ENCODE data around the gene ITIH4. TPM values are rescaled to one million over a fixed set of nuclear protein-coding genes. Genes with fewer than 3 reads are reported as not detected.

The ITIH4 gene
- 4.8 TPM for polyA plus RNA-seq (2013)

DNA sequence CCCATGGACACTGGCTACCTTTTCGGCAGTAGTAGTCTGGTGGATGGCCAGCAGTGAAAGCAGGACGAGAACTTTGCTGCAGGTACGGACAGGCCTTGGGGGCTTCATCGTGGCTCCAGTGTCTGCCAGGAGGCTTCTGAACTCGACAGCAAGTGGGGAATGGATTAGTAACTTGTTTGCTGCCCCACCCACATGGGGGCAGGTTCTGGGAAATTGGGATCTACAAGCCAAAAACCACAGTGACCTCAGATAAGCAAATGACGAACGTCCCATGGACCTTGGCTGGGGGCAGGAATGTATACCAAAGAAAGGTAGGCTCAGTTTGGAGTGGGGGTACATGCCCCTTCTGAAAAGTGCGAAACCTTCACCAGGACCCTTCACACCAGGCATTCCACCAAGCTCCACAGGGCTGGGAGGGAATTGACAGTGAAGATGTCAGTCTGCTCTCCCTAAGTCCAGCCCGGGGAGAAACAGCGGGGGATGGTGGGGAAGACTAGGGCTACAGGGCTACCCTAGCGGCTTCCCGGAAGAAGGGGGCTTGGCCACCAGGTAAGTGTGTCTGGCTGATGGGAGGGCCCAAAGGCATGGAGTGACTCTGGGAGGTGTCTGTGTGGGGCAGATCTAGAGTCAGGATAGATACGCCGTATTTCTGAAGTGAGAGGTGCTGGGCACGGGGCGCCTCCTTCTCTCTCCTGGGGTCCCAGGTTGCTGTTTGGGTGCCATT lies at the start of gene ITIH4:
TSS of gene ITIH4 (minus strand) at position 138 of the 724 bp plus-strand sequence. CDS start at position 108, 30 bp downstream.
- H3K36me3 ChIP-seq (ENCODE audit: control insufficient read depth in 4 of 4, insufficient read depth in 4 of 4, low read length in 3 of 4), result peaks cover 0 to 9% (median 1%) of the 10 kb centered on the region in 4 experiments
- WGBS (ENCODE audit: insufficient coverage), result 100% methylated on average over 9 of the region's 16 CpGs
- ChIA-PET POLR2A (no interaction called here), CTCF (interaction anchor here (1.0 kb wide), 1 partner anchor 10 kb away, joined by 3 read pairs; no protein-coding TSS in a partner anchor)
- no peaks in the 10 kb centered on the region for H3K27me3 ChIP-seq (replicated peaks in 2 of 5; ENCODE audit: control insufficient read depth in 4 of 5, insufficient read depth in 5 of 5, low read length in 4 of 5)
- H3K4me1 ChIP-seq (ENCODE audit: control extremely low read depth in 1 of 4, control insufficient read depth in 4 of 4, insufficient read depth in 4 of 4, low read length in 3 of 4), result peaks cover 0 to 3% (median 0%) of the 10 kb centered on the region in 4 experiments
- no peak within 1 kb of the TSS for H3K4me3 ChIP-seq (ENCODE audit: control insufficient read depth in 1 of 7, extremely low read depth in 1 of 7, insufficient read depth in 4 of 7, low read depth in 2 of 7, low read length in 6 of 7)
- H3K9me3 ChIP-seq (ENCODE audit: control extremely low read depth in 1 of 5, control insufficient read depth in 4 of 5, insufficient read depth in 2 of 5, low read depth in 1 of 5, low read length in 4 of 5), result no peaks in the 10 kb centered on the region
- DNase-seq, result no peak
- H3K27ac ChIP-seq (ENCODE audit: insufficient read depth in 1 of 2, low read depth in 1 of 2, low read length in 2 of 2, poor library complexity in 1 of 2, severe bottlenecking in 2 of 2), result no peak within 1 kb of the TSS

DNA sequence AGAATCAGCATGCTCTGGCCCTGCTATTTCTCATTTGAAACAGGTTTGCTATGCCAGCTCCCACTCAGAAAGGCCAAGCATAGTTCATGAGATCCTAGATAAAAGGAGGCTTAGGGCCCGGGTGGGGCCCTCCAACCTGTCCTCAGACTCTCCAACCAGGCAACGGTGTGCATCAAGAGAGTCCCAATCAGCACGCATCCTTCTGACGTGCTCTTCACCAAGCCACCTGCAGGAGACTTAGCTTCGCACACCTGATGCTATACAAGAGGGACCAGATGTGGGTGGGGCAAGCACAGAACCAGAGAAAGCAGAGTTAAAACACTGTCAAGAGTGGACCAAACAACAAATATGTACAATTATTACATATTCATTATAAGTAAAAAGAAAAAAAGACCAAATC lies 49.6 kb upstream of the ITIH4 start:
- ChIA-PET CTCF (interaction anchor here (1.3 to 1.6 kb wide), 2 partner anchors 9 to 55 kb away, joined by 3 to 4 read pairs; no protein-coding TSS in a partner anchor), POLR2A (no interaction called here)
- Histone ChIP-seq H3K4me1 (ENCODE audit: control extremely low read depth in 1 of 4, control insufficient read depth in 4 of 4, insufficient read depth in 4 of 4, low read length in 3 of 4) (no peaks in the 10 kb centered on the region), H3K36me3 (ENCODE audit: control insufficient read depth in 4 of 4, insufficient read depth in 4 of 4, low read length in 3 of 4) (peaks cover 2 to 14% (median 5%) of the 10 kb centered on the region in 4 experiments), H3K4me3 (ENCODE audit: control insufficient read depth in 1 of 7, extremely low read depth in 1 of 7, insufficient read depth in 4 of 7, low read depth in 2 of 7, low read length in 6 of 7) (no peak overlapping the region), H3K27ac (ENCODE audit: insufficient read depth in 1 of 2, low read depth in 1 of 2, low read length in 2 of 2, poor library complexity in 1 of 2, severe bottlenecking in 2 of 2) (no peak overlapping the region), H3K27me3 (replicated peaks in 2 of 5; ENCODE audit: control insufficient read depth in 4 of 5, insufficient read depth in 5 of 5, low read length in 4 of 5) (no peaks in the 10 kb centered on the region), H3K9me3 (ENCODE audit: control extremely low read depth in 1 of 5, control insufficient read depth in 4 of 5, insufficient read depth in 2 of 5, low read depth in 1 of 5, low read length in 4 of 5) (peaks cover 0 to 7% (median 1%) of the 10 kb centered on the region in 5 experiments)
- WGBS (ENCODE audit: insufficient coverage), result 100% methylated on average over 4 of the region's 5 CpGs
- no peak for DNase-seq

DNA sequence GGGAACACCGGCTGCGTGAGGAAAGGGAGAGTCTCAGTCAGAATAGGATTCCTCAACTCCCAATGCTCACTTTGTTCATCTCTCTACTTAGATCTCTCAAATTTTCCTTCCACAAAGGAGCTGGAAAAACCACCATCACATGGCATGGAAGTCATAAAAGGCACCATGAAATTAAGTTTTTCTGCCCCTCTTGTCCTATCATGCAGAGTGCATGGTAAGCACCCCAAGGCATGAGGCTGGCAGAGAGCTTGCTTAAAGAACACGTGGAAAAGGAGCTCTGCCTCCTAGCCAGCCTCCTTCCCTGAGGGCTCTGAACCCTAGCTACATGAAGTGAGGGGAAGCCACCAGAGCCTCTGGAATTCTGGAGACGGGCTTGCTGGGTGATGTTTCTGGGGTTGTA lies 49.1 kb upstream of the ITIH4 start:
- peaks cover 0 to 2% (median 0%) of the 10 kb centered on the region in 5 experiments for H3K9me3 ChIP-seq (ENCODE audit: control extremely low read depth in 1 of 5, control insufficient read depth in 4 of 5, insufficient read depth in 2 of 5, low read depth in 1 of 5, low read length in 4 of 5)
- H3K27me3 ChIP-seq (replicated peaks in 2 of 5; ENCODE audit: control insufficient read depth in 4 of 5, insufficient read depth in 5 of 5, low read length in 4 of 5), result no peaks in the 10 kb centered on the region
- no peak overlapping the region for H3K4me3 ChIP-seq (ENCODE audit: control insufficient read depth in 1 of 7, extremely low read depth in 1 of 7, insufficient read depth in 4 of 7, low read depth in 2 of 7, low read length in 6 of 7)
- POLR2A ChIA-PET, result no interaction called here
- WGBS (ENCODE audit: insufficient coverage), result 100% methylated on average over 3 of the region's 4 CpGs
- H3K36me3 ChIP-seq (ENCODE audit: control insufficient read depth in 4 of 4, insufficient read depth in 4 of 4, low read length in 3 of 4), result peaks cover 2 to 14% (median 5%) of the 10 kb centered on the region in 4 experiments
- no peaks in the 10 kb centered on the region for H3K4me1 ChIP-seq (ENCODE audit: control extremely low read depth in 1 of 4, control insufficient read depth in 4 of 4, insufficient read depth in 4 of 4, low read length in 3 of 4)
- no peak overlapping the region for H3K27ac ChIP-seq (ENCODE audit: insufficient read depth in 1 of 2, low read depth in 1 of 2, low read length in 2 of 2, poor library complexity in 1 of 2, severe bottlenecking in 2 of 2)
- CTCF ChIA-PET, result interaction anchor here (1.3 to 1.6 kb wide), 3 partner anchors 9 to 55 kb away, joined by 3 to 4 read pairs (median 3); no protein-coding TSS in a partner anchor
- DNase-seq, result no peak

DNA sequence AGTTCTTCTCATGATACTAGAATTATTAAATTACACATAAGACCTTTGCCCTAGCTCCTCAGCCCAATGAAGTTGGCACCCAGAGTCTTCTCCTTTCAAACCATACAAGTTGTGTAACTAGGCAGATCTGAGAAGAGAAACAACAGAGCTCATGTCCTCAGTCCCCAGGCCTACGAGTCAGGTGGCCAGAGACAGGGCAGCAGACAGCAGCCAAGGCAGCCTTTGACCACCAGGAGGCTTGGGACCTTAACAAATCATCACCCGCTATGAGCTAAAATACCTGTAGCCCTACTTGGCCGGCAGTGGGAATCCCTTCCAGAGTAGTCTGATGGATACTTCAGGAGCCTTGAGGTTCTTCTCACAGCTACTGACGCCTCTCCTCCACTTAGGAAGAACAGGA lies 48.6 kb upstream of the ITIH4 start:
- POLR2A ChIA-PET, result no interaction called here

DNA sequence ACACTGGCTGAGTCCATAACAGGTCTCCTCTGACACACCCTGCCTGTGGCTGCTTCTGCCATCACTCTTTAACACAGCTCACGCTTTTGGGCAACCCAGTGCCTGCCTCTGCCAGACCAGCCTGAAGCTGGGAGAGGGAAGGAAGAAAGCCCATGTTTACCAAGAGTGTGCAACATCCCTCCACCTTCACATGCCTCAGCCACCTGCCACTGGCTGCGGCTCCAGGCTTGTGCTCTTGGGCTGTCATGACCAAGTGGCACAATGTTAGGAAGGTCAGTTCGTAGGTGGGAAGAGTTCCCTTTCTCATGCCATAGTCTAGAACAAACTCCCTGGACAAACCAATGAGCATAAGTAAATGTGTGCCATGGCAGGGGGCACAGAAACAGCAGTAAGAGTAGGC lies 46.6 kb upstream of the ITIH4 start:
- H3K27ac ChIP-seq (ENCODE audit: insufficient read depth in 1 of 2, low read depth in 1 of 2, low read length in 2 of 2, poor library complexity in 1 of 2, severe bottlenecking in 2 of 2), result no peak overlapping the region
- H3K27me3 ChIP-seq (replicated peaks in 2 of 5; ENCODE audit: control insufficient read depth in 4 of 5, insufficient read depth in 5 of 5, low read length in 4 of 5), result no peaks in the 10 kb centered on the region
- H3K4me1 ChIP-seq (ENCODE audit: control extremely low read depth in 1 of 4, control insufficient read depth in 4 of 4, insufficient read depth in 4 of 4, low read length in 3 of 4), result no peaks in the 10 kb centered on the region
- ChIA-PET POLR2A (no interaction called here), CTCF (no interaction called here)
- DNase-seq, result no peak
- peaks cover 2 to 14% (median 5%) of the 10 kb centered on the region in 4 experiments for H3K36me3 ChIP-seq (ENCODE audit: control insufficient read depth in 4 of 4, insufficient read depth in 4 of 4, low read length in 3 of 4)
- no peaks in the 10 kb centered on the region for H3K9me3 ChIP-seq (ENCODE audit: control extremely low read depth in 1 of 5, control insufficient read depth in 4 of 5, insufficient read depth in 2 of 5, low read depth in 1 of 5, low read length in 4 of 5)
- H3K4me3 ChIP-seq (ENCODE audit: control insufficient read depth in 1 of 7, extremely low read depth in 1 of 7, insufficient read depth in 4 of 7, low read depth in 2 of 7, low read length in 6 of 7), result no peak overlapping the region
- WGBS (ENCODE audit: insufficient coverage), result 100% methylated on average over 1 of the region's 3 CpGs

More for the DNA sequence above, 48.6 kb upstream of the ITIH4 start:
- H3K9me3 ChIP-seq (ENCODE audit: control extremely low read depth in 1 of 5, control insufficient read depth in 4 of 5, insufficient read depth in 2 of 5, low read depth in 1 of 5, low read length in 4 of 5), result no peaks in the 10 kb centered on the region
- no peaks in the 10 kb centered on the region for H3K4me1 ChIP-seq (ENCODE audit: control extremely low read depth in 1 of 4, control insufficient read depth in 4 of 4, insufficient read depth in 4 of 4, low read length in 3 of 4)
- H3K36me3 ChIP-seq (ENCODE audit: control insufficient read depth in 4 of 4, insufficient read depth in 4 of 4, low read length in 3 of 4), result peaks cover 2 to 14% (median 5%) of the 10 kb centered on the region in 4 experiments
- CTCF ChIA-PET, result interaction anchor here (1.3 to 1.6 kb wide), 2 partner anchors 8 to 21 kb away, joined by 3 to 4 read pairs; no protein-coding TSS in a partner anchor
- no peaks in the 10 kb centered on the region for H3K27me3 ChIP-seq (replicated peaks in 2 of 5; ENCODE audit: control insufficient read depth in 4 of 5, insufficient read depth in 5 of 5, low read length in 4 of 5)
- no peak overlapping the region for H3K27ac ChIP-seq (ENCODE audit: insufficient read depth in 1 of 2, low read depth in 1 of 2, low read length in 2 of 2, poor library complexity in 1 of 2, severe bottlenecking in 2 of 2)
- DNase-seq, result no peak
- 76% methylated on average over 4 of the region's 4 CpGs for WGBS (ENCODE audit: insufficient coverage)
- H3K4me3 ChIP-seq (ENCODE audit: control insufficient read depth in 1 of 7, extremely low read depth in 1 of 7, insufficient read depth in 4 of 7, low read depth in 2 of 7, low read length in 6 of 7), result no peak overlapping the region

DNA sequence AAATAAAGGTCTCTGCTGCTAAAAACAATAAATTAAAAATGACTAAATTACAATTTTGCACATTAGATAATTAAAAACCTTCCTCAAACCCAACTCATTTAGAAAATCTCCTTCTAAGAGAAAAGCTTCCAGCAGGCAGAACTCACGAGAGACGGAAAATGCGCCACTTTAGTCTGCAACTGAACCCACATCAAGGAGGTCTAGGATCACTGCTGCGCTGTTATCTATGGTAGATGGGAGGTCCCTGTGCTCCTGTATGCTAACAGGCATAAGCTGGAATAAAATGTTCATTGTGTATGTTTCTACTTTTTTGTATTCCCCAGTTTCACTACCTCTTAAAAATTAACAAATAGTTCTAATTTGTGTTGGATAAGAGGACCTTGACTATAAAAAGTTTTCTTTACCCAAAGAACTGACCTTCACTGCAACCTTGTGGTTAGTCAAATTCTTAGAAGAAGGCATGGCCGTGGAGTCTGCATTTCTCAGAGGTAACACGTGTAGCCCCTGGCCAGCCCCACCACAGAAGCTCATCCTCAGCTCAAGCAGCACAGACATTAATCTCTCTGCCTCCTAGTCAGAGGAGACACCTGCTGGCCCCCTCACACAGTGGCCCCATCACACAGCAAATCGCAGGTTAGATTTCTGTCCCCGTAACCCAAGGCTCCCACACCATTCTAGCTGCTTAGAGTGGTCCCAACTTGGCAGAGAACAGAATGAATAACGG lies 44.6 kb upstream of the ITIH4 start:
- H3K9me3 ChIP-seq (ENCODE audit: control extremely low read depth in 1 of 5, control insufficient read depth in 4 of 5, insufficient read depth in 2 of 5, low read depth in 1 of 5, low read length in 4 of 5), result no peaks in the 10 kb centered on the region
- H3K27ac ChIP-seq (ENCODE audit: insufficient read depth in 1 of 2, low read depth in 1 of 2, low read length in 2 of 2, poor library complexity in 1 of 2, severe bottlenecking in 2 of 2), result no peak overlapping the region
- H3K4me3 ChIP-seq (ENCODE audit: control insufficient read depth in 1 of 7, extremely low read depth in 1 of 7, insufficient read depth in 4 of 7, low read depth in 2 of 7, low read length in 6 of 7), result no peak overlapping the region
- H3K27me3 ChIP-seq (replicated peaks in 2 of 5; ENCODE audit: control insufficient read depth in 4 of 5, insufficient read depth in 5 of 5, low read length in 4 of 5), result no peaks in the 10 kb centered on the region
- POLR2A ChIA-PET, result interaction anchor here (0.7 kb wide), 1 partner anchor 58 kb away, joined by 4 read pairs; no protein-coding TSS in a partner anchor
- H3K36me3 ChIP-seq (ENCODE audit: control insufficient read depth in 4 of 4, insufficient read depth in 4 of 4, low read length in 3 of 4), result peaks cover 0 to 14% (median 3%) of the 10 kb centered on the region in 4 experiments
- WGBS (ENCODE audit: insufficient coverage), result 100% methylated on average over 8 of the region's 9 CpGs
- DNase-seq, result no peak
- H3K4me1 ChIP-seq (ENCODE audit: control extremely low read depth in 1 of 4, control insufficient read depth in 4 of 4, insufficient read depth in 4 of 4, low read length in 3 of 4), result peaks cover 0 to 4% (median 1%) of the 10 kb centered on the region in 4 experiments
- CTCF ChIA-PET, result interaction anchor here (1.3 kb wide), 1 partner anchor 57 kb away, joined by 3 read pairs; no protein-coding TSS in a partner anchor

All from common myeloid progenitor, CD34-positive (primary cell).